HK-2 (cell line): ENCODE measurements around the gene TEX30.

Source experiments
- DNase-seq: peaks from one replicate; pipeline ENCODE4 v3.0.0-alpha.2; 2018; ENCODE audit not compliant: unreplicated experiment

TEX30 gene

GRCh38 chr13:102779436-102780159 is 6.0 kb upstream of the TEX30 start:
- no peak for DNase-seq

- DNase-seq: no peak
Measured at GRCh38 chr13:102777736-102778135, 4.2 kb upstream of the TEX30 start.

- DNase-seq: no peak
Measured at GRCh38 chr13:102776271-102776670, 2.7 kb upstream of the TEX30 start.

DNA sequence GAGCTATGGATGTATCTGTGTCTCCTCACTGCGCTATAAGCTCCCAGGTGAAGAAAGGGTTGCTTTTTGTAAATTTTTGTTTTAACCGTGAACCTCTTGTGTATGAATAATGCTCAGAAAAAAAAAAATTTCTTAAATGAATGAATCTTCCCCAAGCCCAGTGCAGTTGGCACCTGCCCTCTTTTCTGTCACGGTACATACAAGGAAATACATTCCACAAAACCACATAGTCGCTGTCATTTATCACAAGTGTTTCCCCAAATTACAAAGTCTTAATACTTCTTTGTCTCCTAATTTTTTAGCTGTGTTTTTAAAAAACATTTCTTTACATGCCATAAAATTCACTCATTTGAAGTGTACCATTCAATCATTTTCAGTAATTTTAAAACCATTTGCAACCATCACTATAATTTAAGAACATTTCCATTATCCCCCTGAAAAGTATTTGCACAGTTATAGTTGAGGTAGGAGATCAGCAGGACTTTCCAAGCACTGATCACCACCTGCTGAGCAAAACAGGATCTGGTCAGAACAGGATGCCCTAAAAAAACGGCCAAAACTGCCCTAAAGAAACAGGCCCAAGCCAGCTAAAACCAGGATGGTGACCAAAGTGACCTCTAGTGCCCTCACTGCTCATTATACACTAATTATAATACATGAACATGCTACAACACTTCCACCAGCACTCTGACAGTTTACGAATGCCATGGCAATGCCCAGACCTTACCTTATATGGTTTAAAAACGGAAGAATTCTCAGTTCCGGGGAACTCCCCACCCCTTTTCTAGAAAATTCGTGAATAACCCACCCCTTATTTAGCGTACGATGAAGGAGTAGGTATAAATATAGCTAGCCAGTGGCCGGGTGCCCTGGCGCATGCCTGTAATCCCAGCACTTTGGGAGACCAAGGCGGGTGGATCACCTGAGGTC is 1.3 kb upstream of the TEX30 start:
- no peak for DNase-seq

DNA sequence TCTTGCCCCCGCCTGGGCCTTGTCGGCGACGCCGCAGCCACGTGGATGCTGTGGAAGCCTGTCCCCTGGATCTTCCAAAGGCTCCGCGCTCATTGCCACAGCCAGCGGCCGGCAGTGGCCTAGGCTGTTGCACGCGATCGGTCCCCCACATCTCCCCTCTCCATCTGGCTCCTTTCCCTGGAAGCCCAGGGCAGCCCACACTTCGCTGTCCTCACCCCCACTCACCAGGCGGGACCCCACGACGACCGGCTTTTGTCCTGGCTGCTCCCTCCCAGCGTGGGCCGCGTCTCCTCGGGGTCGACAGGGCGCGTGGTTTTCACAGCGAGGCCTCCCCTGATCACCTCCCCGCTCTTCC is 605 bp upstream of the TEX30 start:
- DNase-seq: no peak

DNA sequence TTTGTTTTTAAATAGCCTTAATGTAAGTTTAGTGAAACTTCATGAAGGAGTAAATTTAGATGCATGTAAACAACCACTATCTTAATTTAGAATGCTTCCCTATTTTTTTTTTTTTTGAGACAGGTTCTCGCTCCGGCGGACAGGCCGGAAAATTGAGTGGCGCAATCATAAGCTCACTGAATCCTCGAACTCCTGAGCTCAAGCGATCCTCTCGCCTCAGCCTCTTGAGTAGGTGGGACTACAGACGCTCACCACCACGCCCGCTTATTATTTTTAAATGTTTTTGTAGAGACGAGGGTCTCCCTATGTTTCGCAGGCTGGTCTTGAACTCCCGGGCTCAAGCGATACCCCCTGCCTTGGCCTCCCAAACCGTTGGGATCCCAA is 1.6 kb downstream of the TEX30 start:
- no peak for DNase-seq

DNA sequence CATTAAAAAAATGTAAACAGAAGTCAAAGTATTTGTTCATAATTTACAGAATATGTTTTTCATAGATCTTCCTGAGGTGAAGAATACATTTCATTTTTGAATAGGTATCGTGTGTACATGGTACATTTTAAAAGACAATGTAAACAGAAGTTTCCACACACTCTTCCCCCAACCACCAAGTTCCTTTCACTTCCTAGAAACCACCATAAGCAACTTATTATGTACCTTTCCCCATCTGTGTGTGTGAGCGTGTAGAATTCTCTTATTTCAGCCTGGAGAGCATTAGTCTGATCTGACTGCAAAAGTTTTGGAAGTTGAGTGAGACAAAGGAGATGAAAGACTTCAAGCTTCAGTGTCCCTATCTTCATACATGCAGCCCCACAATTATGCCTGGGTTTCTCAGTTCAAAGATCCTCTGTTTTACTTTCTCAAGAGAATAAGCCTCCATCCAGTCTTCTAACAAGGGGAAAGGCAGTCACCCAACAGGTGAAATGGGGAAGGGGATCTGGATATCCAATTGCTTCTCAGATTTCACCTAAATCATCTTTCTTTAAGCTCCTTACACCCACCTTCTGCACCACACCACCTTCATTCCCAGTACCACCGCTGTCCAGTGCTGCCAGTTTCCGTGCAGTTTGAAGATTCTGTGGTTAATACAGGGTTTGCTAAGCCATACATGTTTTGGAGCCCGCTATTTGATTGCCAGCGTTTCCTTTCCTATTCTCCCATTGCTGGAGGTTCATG is 2.1 kb downstream of the TEX30 start:
- no peak for DNase-seq

DNA sequence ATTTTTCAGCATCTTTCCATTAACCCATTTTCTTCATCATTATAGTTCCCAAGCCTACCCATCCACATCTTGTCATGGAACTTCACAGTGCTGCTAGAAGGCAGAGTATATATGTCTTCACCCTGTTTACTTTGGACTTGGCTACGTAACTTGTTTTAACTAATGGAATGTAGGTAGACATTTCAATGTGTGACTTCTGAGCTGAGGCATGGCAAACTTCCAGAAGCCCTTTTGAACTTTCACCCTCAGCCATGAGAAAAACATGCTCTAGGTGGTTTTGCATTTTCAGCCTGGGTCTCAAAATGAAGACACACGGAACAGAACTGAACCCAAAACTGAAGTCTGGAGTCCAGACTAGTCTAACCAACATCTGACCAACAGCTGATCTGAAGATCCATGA is 3.2 kb downstream of the TEX30 start:
- no peak for DNase-seq

DNA sequence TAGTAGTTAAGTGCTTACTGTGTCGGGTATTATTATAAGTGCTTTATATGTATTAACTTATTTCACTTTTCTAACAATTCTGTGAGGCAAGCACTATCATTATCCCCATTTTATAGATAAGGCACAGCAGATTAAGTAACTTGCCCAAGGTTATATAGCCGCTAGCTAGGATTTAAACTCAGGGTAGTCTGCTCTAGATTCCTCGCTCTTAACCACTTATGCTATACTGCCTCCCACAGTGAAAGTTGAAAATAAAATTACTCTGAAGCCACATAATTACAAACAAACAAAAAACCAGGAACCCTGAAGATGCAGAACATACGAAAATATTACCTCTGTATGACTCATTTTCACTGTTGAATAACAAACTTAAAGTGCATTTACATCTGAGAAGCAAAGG is 3.9 kb downstream of the TEX30 start:
- no peak for DNase-seq

GRCh38 chr13:102768909-102769308 is 4.7 kb downstream of the TEX30 start:
- DNase-seq: no peak

DNA sequence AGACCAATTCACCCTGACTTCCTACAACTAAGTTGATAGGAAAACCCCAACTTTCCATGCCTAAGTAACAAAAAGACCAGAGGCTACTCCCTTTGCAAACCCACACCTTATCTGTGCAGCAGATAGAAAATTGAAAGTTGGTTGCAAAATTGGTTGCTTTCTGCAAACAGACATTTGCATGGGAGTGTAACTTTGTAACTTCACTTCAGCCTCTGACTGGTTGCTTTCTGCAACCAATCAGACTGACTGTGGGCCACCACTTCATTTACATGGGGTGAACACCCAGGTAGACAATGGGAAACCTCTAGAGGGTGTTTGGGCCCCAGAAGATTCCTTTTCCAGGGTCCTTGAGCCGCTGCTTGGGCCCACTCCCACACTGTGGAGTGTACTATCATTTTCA is 9.8 kb downstream of the TEX30 start:
- DNase-seq: no peak

- no peak for DNase-seq
Measured at GRCh38 chr13:102761071-102761470, 12.5 kb downstream of the TEX30 start.

GRCh38 chr13:102758842-102759241 is 14.7 kb downstream of the TEX30 start:
- no peak for DNase-seq

DNA sequence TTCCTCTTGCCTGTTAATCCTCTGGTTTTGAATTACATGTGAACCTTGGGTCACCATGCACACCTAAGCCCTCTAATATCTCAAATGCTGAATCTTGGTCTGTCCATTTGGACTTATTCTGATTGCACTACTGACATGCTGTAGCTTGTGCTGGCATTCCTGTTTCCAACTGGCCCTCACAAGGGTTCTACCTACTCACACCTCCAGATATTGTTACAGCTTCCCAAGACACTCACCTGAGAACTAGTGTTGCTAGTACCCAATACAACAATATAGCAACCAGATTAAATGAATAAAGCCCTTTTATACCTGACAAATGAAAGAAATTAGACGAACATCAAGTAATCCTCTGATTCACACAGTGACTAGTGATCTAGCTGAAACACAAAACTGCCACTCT is 16.6 kb downstream of the TEX30 start:
- no peak for DNase-seq

- no peak for DNase-seq
Measured at GRCh38 chr13:102751886-102752285, 21.7 kb downstream of the TEX30 start.

DNA sequence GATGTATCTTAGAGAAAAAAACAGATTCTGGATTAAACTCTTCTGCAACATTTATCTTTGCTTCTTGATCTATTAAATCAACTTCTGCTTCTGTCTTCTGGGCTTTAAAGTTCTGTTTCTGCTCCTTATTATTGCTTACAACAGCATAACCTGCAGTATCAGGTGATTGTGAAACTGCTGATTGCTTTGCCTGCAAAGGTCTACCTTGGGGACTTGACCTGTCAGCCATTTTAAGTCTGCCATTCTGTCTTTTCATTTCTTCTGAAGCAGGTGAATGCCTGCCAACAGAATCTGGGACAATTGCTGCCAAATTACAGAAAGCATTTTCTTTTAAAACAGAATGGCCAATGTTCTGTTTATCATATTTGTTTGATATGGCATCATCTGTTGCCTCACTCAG is 31.1 kb downstream of the TEX30 start:
- no peak for DNase-seq

- DNase-seq: no peak
Measured at GRCh38 chr13:102742101-102742500, 31.5 kb downstream of the TEX30 start.

- DNase-seq: no peak
Measured at GRCh38 chr13:102729560-102730270, 43.9 kb downstream of the TEX30 start.

GRCh38 chr13:102726430-102726829 is 47.2 kb downstream of the TEX30 start:
- no peak for DNase-seq

DNA sequence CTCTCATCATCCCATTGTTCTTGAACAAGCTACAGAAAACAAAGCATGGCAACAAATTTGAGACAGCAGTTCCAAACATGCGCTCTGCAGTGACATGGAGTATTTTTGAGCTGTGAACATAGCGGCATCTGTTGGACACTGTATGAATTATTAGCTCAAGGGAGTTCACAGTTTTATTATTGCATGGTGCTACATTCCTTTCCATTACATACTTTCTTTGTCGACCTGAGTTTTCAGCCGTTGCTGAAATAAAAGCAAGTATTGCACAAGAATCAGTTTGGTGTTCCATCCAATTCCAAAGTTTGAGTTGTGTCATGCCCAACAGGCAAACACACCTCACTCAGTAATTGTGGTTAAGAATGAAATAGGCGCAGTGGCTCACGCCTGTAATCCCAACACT is 48.7 kb downstream of the TEX30 start:
- no peak for DNase-seq

DNA sequence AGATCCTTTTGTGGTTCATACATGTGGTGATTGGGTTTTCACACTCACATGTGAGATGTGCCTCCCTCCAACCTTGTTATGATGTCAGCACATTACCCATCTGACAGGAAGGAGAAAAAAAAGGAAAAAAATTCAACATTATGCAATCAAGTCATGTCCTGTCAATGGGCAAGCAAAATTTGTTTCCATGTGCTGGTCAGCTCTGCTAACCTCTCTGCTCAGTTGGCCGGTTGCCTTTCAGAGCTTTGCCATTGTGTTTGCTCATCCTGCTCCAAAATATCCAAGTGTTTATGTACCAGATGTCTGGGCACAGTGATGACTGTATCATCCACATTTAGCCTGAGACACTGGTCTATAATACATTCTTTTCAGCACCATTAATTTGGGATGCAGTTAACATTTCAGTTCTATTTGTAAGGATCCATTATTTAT is 51.8 kb downstream of the TEX30 start:
- no peak for DNase-seq

- DNase-seq: no peak
Measured at GRCh38 chr13:102718746-102719145, 54.8 kb downstream of the TEX30 start.
